ENCODE data around the gene RAPGEF4. TPM values are rescaled to one million over a fixed set of nuclear protein-coding genes. Genes with fewer than 3 reads are reported as not detected.

The RAPGEF4 gene
- total RNA-seq, 1 experiment from 2014 or later = not detected

DNA sequence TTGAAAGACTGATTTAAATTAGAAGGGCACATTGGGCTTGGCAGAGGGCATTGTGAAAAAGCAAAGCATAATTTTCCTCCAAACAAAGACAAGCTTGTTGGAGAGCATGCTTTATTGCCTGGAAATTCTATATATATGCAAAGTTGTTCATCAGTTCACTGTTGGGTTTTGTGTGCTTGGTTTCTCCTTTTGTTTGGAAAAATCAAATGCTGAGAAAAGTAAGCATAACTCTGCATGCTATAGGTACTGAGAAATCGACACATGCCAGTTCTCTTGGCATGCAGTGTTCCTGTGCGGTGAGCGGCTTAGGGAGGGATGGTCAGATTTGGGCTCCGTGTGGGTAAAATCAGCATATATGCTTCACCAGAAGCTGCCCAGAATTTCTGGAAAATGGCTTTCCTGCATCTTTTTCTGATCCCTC is 161.0 kb downstream of the RAPGEF4 start:
- POLR2A ChIA-PET (ENCODE audit: unreplicated experiment) = no interaction called here
- no TSS peak for BruUV-seq (replicated peaks)
- H3K27me3 ChIP-seq (ENCODE audit: insufficient read depth, low read depth) = peaks cover 17% of the 10 kb centered on the region
- no peaks in the 10 kb centered on the region for H3K79me2 ChIP-seq (ENCODE audit: low read depth)
- no peak for TF ChIP-seq EZH2 (IDR thresholded peaks at IDR 0.05; ENCODE audit: low read depth)
- TF ChIP-seq, protein P1, sequence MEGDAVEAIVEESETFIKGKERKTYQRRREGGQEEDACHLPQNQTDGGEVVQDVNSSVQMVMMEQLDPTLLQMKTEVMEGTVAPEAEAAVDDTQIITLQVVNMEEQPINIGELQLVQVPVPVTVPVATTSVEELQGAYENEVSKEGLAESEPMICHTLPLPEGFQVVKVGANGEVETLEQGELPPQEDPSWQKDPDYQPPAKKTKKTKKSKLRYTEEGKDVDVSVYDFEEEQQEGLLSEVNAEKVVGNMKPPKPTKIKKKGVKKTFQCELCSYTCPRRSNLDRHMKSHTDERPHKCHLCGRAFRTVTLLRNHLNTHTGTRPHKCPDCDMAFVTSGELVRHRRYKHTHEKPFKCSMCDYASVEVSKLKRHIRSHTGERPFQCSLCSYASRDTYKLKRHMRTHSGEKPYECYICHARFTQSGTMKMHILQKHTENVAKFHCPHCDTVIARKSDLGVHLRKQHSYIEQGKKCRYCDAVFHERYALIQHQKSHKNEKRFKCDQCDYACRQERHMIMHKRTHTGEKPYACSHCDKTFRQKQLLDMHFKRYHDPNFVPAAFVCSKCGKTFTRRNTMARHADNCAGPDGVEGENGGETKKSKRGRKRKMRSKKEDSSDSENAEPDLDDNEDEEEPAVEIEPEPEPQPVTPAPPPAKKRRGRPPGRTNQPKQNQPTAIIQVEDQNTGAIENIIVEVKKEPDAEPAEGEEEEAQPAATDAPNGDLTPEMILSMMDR (conservative IDR thresholded peaks at IDR 0.05) = no peak
- H2AFZ ChIP-seq = no peak overlapping the region
- H3K9me3 ChIP-seq (ENCODE audit: insufficient read depth, low read depth) = no peaks in the 10 kb centered on the region
- intact Hi-C loops (cut with micrococcal nuclease; ENCODE audit: unreplicated experiment) = no loop called here
- no peak overlapping the region for H3K27ac ChIP-seq
- H4K20me1 ChIP-seq (ENCODE audit: insufficient read depth) = no peaks in the 10 kb centered on the region
- H3K4me2 ChIP-seq = no peak overlapping the region
- no peaks in the 10 kb centered on the region for H3F3A ChIP-seq (ENCODE audit: insufficient read depth, low read depth)
- H3K4me1 ChIP-seq (replicated peaks; ENCODE audit: insufficient read depth) = no peaks in the 10 kb centered on the region
- no peak for DNase-seq
- H3K4me3 ChIP-seq = no peak overlapping the region
- no peaks in the 10 kb centered on the region for H3K9me2 ChIP-seq (ENCODE audit: insufficient read depth)
- H3K36me3 ChIP-seq (ENCODE audit: low read depth) = no peaks in the 10 kb centered on the region
- CTCF ChIA-PET = no interaction called here

DNA sequence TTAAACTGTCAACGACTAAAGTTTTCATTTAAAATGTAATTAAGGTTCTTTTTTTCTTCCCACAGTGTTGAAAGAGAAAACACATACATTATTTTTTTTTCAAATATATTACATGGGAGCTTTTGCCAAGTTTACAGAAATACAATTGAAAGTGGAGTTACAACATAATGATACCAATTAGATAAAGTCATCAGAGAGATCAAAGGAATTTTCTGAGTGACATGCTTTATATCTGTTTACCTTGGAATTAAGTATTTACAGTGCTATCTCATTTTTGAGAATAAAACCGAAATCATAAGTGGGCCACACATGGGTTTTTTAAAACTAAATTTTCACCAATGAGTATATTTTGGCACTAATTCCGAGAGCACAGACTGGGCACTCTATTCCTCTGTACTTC is 165.2 kb downstream of the RAPGEF4 start:
- TF ChIP-seq, protein P1 (conservative IDR thresholded peaks at IDR 0.05) = no peak
- no peak for TF ChIP-seq EZH2 (IDR thresholded peaks at IDR 0.05; ENCODE audit: low read depth)
- POLR2A ChIA-PET (ENCODE audit: unreplicated experiment) = no interaction called here
- Histone ChIP-seq H2AFZ (no peak overlapping the region), H3K4me3 (no peak overlapping the region), H3K4me2 (no peak overlapping the region), H3K79me2 (ENCODE audit: low read depth) (no peaks in the 10 kb centered on the region), H3K9me2 (ENCODE audit: insufficient read depth) (no peaks in the 10 kb centered on the region), H3F3A (ENCODE audit: insufficient read depth, low read depth) (no peaks in the 10 kb centered on the region), H3K27ac (no peak overlapping the region), H3K36me3 (ENCODE audit: low read depth) (no peaks in the 10 kb centered on the region), H3K4me1 (replicated peaks; ENCODE audit: insufficient read depth) (no peaks in the 10 kb centered on the region), H4K20me1 (ENCODE audit: insufficient read depth) (no peaks in the 10 kb centered on the region), H3K9me3 (ENCODE audit: insufficient read depth, low read depth) (no peaks in the 10 kb centered on the region), H3K27me3 (ENCODE audit: insufficient read depth, low read depth) (no peaks in the 10 kb centered on the region)
- intact Hi-C loops (cut with micrococcal nuclease; ENCODE audit: unreplicated experiment) = no loop called here
- no peak for DNase-seq
- BruUV-seq (replicated peaks) = no TSS peak
- CTCF ChIA-PET = no interaction called here

- no peak overlapping the region for H3K27ac ChIP-seq
- H2AFZ ChIP-seq = no peak overlapping the region
- no TSS peak for BruUV-seq (replicated peaks)
- H3F3A ChIP-seq (ENCODE audit: insufficient read depth, low read depth) = no peaks in the 10 kb centered on the region
- no peaks in the 10 kb centered on the region for H3K4me1 ChIP-seq (replicated peaks; ENCODE audit: insufficient read depth)
- DNase-seq = no peak
- ChIA-PET POLR2A (ENCODE audit: unreplicated experiment) (interaction anchor here (0.6 kb wide), 1 partner anchor 20 kb away, joined by 3 read pairs; no protein-coding TSS in a partner anchor), CTCF (interaction anchor here (1.2 kb wide), 1 partner anchor 69 kb away, joined by 4 read pairs; no protein-coding TSS in a partner anchor)
- H4K20me1 ChIP-seq (ENCODE audit: insufficient read depth) = no peaks in the 10 kb centered on the region
- no peaks in the 10 kb centered on the region for H3K36me3 ChIP-seq (ENCODE audit: low read depth)
- no peaks in the 10 kb centered on the region for H3K9me2 ChIP-seq (ENCODE audit: insufficient read depth)
- no peaks in the 10 kb centered on the region for H3K79me2 ChIP-seq (ENCODE audit: low read depth)
- no peak overlapping the region for H3K4me2 ChIP-seq
- H3K27me3 ChIP-seq (ENCODE audit: insufficient read depth, low read depth) = no peaks in the 10 kb centered on the region
- no peak overlapping the region for H3K4me3 ChIP-seq
- TF ChIP-seq, protein P1 (conservative IDR thresholded peaks at IDR 0.05) = no peak
- no peak for TF ChIP-seq EZH2 (IDR thresholded peaks at IDR 0.05; ENCODE audit: low read depth)
- intact Hi-C loops (cut with micrococcal nuclease; ENCODE audit: unreplicated experiment) = no loop called here
- H3K9me3 ChIP-seq (ENCODE audit: insufficient read depth, low read depth) = no peaks in the 10 kb centered on the region
Measured at GRCh38 chr2:172901913-172902312, 166.3 kb downstream of the RAPGEF4 start.
